Epithelial cell of proximal tubule (primary cell): Measurements from ENCODE around the gene H6PD. TPM values are rescaled to one million over a fixed set of nuclear protein-coding genes. Genes with fewer than 3 reads are reported as not detected.

Source experiments
- DNase-seq: peaks from one replicate; pipeline ENCODE4 v3.0.0-alpha.2; 2011; ENCODE audit warnings: low read depth
- H3K4me3 ChIP-seq: 2 replicates; pipeline ENCODE4 v1.5.1; 2011; ENCODE audit warnings: low read depth, mild to moderate bottlenecking, low read length
- total RNA-seq: library from RNA; depleted of rRNA; stranded (reverse); fragments of >200 nt; gene quantifications from 2 replicates; pipeline ENCODE4 v1.2.3, GENCODE V29; 2015
- TF ChIP-seq, protein P1 (sequence below): conservative IDR thresholded peaks from 2 replicates; pipeline ENCODE4 v1.5.1; 2012; ENCODE audit warnings: low read depth, mild to moderate bottlenecking, low read length

H6PD gene, protein sequence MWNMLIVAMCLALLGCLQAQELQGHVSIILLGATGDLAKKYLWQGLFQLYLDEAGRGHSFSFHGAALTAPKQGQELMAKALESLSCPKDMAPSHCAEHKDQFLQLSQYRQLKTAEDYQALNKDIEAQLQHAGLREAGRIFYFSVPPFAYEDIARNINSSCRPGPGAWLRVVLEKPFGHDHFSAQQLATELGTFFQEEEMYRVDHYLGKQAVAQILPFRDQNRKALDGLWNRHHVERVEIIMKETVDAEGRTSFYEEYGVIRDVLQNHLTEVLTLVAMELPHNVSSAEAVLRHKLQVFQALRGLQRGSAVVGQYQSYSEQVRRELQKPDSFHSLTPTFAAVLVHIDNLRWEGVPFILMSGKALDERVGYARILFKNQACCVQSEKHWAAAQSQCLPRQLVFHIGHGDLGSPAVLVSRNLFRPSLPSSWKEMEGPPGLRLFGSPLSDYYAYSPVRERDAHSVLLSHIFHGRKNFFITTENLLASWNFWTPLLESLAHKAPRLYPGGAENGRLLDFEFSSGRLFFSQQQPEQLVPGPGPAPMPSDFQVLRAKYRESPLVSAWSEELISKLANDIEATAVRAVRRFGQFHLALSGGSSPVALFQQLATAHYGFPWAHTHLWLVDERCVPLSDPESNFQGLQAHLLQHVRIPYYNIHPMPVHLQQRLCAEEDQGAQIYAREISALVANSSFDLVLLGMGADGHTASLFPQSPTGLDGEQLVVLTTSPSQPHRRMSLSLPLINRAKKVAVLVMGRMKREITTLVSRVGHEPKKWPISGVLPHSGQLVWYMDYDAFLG
- total RNA-seq, result 7.5 and 10.7 TPM in 2 replicates

DNA sequence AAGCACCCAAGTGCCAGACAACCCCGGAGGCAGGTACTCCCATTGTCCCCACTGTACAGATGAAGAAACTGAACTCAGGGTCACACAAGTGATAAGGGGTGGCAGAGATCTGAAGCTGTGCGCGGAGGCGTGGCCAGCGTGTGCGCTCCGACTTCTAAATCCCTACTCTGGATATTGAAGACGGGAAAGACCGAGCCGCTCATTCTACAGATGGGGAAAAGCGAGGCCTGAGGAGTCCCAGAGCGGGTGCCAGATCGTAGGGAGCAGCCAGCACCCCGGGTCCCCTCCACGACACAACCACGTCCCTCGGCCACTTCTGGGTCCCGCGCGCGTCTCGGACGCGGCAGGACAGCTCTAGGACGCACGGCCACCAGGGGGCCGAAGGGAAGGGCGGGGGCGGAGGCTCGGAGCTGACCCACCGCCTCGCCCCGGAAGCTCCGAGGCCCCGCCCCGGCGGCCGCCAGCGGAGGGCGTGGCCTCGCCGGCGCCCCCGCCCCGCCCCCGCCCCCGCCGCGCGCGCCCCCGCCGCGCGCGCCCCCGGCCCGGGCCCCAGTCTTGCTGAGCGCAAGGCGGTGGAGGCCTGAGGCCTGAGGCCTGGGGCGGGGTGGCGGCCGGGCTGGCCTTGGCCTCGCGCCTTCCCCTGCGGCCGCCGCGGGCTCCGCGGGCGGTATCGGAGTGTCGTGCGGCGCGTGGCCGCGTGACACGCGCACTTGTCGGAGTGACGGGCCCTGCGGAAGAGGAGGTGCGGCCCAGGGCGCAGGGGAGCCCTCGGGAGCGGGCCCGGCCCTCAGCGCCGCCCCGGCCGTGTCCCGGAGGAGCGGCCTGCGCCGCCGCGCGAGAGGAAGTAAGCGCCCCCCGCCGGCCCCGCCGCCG lies at the start of gene H6PD:
H6PD (plus strand) TSS at position 552 of the 873 bp plus-strand sequence. CDS start 10,161 bp downstream, outside the sequence.
- TF ChIP-seq, protein P1, sequence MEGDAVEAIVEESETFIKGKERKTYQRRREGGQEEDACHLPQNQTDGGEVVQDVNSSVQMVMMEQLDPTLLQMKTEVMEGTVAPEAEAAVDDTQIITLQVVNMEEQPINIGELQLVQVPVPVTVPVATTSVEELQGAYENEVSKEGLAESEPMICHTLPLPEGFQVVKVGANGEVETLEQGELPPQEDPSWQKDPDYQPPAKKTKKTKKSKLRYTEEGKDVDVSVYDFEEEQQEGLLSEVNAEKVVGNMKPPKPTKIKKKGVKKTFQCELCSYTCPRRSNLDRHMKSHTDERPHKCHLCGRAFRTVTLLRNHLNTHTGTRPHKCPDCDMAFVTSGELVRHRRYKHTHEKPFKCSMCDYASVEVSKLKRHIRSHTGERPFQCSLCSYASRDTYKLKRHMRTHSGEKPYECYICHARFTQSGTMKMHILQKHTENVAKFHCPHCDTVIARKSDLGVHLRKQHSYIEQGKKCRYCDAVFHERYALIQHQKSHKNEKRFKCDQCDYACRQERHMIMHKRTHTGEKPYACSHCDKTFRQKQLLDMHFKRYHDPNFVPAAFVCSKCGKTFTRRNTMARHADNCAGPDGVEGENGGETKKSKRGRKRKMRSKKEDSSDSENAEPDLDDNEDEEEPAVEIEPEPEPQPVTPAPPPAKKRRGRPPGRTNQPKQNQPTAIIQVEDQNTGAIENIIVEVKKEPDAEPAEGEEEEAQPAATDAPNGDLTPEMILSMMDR, result peak; percentile 55
- DNase-seq, result no peak

DNA sequence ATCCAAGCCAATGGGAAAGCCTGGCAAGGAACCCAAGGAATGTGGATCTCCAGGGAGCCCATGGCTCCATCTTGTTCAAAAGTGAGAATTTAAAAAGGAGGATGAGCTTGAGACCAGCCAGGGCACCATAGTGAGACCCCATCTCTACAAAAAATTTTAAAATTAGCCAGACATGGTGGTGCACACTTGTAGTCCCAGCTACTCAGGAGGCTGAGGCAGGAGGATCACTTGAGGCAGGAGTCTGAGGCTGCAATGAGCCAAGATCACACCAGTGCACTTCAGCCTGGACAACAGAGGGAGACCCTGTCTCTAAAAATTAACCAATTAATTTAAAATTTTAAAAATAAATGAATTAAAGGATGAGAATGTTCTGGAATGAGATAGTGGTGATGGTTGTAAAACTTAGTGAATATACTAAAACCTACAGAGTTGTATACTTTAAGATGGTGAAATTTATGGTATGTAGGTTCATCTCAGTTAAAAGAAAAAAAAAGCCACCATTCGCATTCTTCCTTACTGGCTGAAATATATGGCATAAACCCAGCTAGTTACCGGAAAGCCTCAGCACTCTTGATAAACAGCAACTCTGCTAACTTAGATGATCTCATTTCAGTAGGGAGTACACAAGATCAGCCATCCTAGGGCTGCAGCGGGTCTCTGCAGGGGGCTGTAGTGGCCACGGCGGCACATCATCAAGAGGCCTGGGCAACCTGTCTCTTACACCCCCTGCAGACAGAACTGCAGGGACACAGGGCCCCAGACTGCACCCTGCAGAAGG lies 48.3 kb upstream of the H6PD start:
- H3K4me3 ChIP-seq, result no peak overlapping the region
- TF ChIP-seq, protein P1, result no peak
- no peak for DNase-seq

More for the DNA sequence above, at the start of gene H6PD:
- H3K4me3 ChIP-seq, result peak within 1 kb of the TSS; percentile 60

DNA sequence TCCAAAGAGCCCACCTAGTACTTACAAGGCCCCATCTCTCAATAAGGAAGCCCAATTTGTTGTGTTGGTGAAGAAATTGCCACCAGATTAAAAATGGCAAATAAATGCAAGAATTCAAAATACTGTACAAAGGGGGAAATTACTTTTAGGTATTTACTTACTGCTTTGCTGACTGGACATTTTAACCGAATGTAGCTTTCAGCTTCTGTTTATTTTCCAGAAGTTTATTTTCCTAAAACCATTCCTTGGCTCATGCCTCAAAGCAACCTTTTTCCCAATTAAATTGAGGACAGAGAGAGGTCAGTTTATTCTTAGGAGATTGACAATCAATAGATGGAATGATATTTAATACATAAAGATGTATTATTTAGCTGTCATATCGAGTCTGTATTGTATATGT lies 47.6 kb upstream of the H6PD start:
- TF ChIP-seq, protein P1, result no peak
- DNase-seq, result no peak
- H3K4me3 ChIP-seq, result no peak overlapping the region

- TF ChIP-seq, protein P1, result no peak
- no peak for DNase-seq
- H3K4me3 ChIP-seq, result no peak overlapping the region
These were observed 44.3 kb upstream of the H6PD start for GRCh38 chr1:9190234-9190633.

GRCh38 chr1:9191231-9191630 lies 43.3 kb upstream of the H6PD start:
- H3K4me3 ChIP-seq, result no peak overlapping the region
- TF ChIP-seq, protein P1, result no peak
- DNase-seq, result no peak
